ENCODE data around the gene MS4A12. TPM values are rescaled to one million over a fixed set of nuclear protein-coding genes. Genes with fewer than 3 reads are reported as not detected.
"Not testable (repeated sequence)": the region's sequence is repeated elsewhere in the genome, so short reads cannot be mapped to it uniquely, and the experiment has no call there.

MS4A12 gene
- total RNA-seq, 1 donor from 2014 or later, result not detected

- TF ChIP-seq EZH2phosphoT487 (IDR thresholded peaks at IDR 0.05) (no peak), CTCF (IDR thresholded peaks at IDR 0.05) (no peak), EZH2 (IDR thresholded peaks at IDR 0.05) (no peak)
- Histone ChIP-seq H3K36me3 (no peaks in the 10 kb centered on the region), H3F3A (ENCODE audit: low read depth) (no peaks in the 10 kb centered on the region), H3K27ac (no peak within 1 kb of the TSS), H3K79me2 (ENCODE audit: low read depth) (no peaks in the 10 kb centered on the region), H4K20me1 (ENCODE audit: low read depth) (no peaks in the 10 kb centered on the region), H3K9me3 (ENCODE audit: low read depth) (no peaks in the 10 kb centered on the region), H3K4me2 (no peak within 1 kb of the TSS), H2AFZ (replicated peaks) (no peak within 1 kb of the TSS), H3K9ac (no peak within 1 kb of the TSS), H3K27me3 (no peaks in the 10 kb centered on the region), H3K4me1 (no peaks in the 10 kb centered on the region), H3K4me3 (no peak within 1 kb of the TSS)
- Mint-ChIP-seq H3K36me3 (no peaks in the 10 kb centered on the region), H3K9me3 (no peaks in the 10 kb centered on the region), H3K4me1 (no peaks in the 10 kb centered on the region), H3K4me3 (no peak within 1 kb of the TSS), H3K27ac (no peak within 1 kb of the TSS), H3K27me3 (ENCODE audit: insufficient read depth, low read depth) (peaks cover 2% of the 10 kb centered on the region)
- no peak for DNase-seq (ENCODE audit: low spot score)
Observed at GRCh38 chr11:60515144-60515855, 22.7 kb downstream of the MS4A12 start, which contains the start of gene MS4A13. Gene MS4A13 (plus strand): TSS chr11:60515392. CDS start chr11:60518084, 2,692 bp downstream.

GRCh38 chr11:60528465-60528864, 35.9 kb downstream of the MS4A12 start:
- no peaks in the 10 kb centered on the region for H3K36me3 ChIP-seq
- no peak for TF ChIP-seq EZH2phosphoT487 (IDR thresholded peaks at IDR 0.05)
- no peak for TF ChIP-seq CTCF (IDR thresholded peaks at IDR 0.05)
- TF ChIP-seq EZH2 (IDR thresholded peaks at IDR 0.05), result no peak
- H3K27ac ChIP-seq, result no peak overlapping the region
- no peak overlapping the region for H3K4me3 Mint-ChIP-seq
- H3K4me1 Mint-ChIP-seq, result no peaks in the 10 kb centered on the region
- H3K36me3 Mint-ChIP-seq, result no peaks in the 10 kb centered on the region
- no peaks in the 10 kb centered on the region for H3K79me2 ChIP-seq (ENCODE audit: low read depth)
- no peaks in the 10 kb centered on the region for H3K27me3 Mint-ChIP-seq (ENCODE audit: insufficient read depth, low read depth)
- DNase-seq (ENCODE audit: low spot score), result no peak
- H3F3A ChIP-seq (ENCODE audit: low read depth), result no peaks in the 10 kb centered on the region
- H3K9ac ChIP-seq, result no peak overlapping the region
- H3K4me2 ChIP-seq, result no peak overlapping the region
- no peak overlapping the region for H3K4me3 ChIP-seq
- H3K9me3 ChIP-seq (ENCODE audit: low read depth), result no peaks in the 10 kb centered on the region
- no peak overlapping the region for H3K27ac Mint-ChIP-seq
- H3K4me1 ChIP-seq, result no peaks in the 10 kb centered on the region
- H3K9me3 Mint-ChIP-seq, result peaks cover 3% of the 10 kb centered on the region
- H2AFZ ChIP-seq (replicated peaks), result no peak overlapping the region
- no peaks in the 10 kb centered on the region for H4K20me1 ChIP-seq (ENCODE audit: low read depth)
- H3K27me3 ChIP-seq, result no peaks in the 10 kb centered on the region

GRCh38 chr11:60528934-60529333, 36.4 kb downstream of the MS4A12 start:
- no peaks in the 10 kb centered on the region for H4K20me1 ChIP-seq (ENCODE audit: low read depth)
- H3K4me2 ChIP-seq, result no peak overlapping the region
- H3K9me3 ChIP-seq (ENCODE audit: low read depth), result no peaks in the 10 kb centered on the region
- no peak overlapping the region for H3K27ac ChIP-seq
- no peak overlapping the region for H3K4me3 Mint-ChIP-seq
- H3K79me2 ChIP-seq (ENCODE audit: low read depth), result no peaks in the 10 kb centered on the region
- no peaks in the 10 kb centered on the region for H3F3A ChIP-seq (ENCODE audit: low read depth)
- no peak overlapping the region for H2AFZ ChIP-seq (replicated peaks)
- no peak overlapping the region for H3K4me3 ChIP-seq
- H3K9me3 Mint-ChIP-seq, result peaks cover 3% of the 10 kb centered on the region
- H3K27me3 Mint-ChIP-seq (ENCODE audit: insufficient read depth, low read depth), result no peaks in the 10 kb centered on the region
- H3K4me1 Mint-ChIP-seq, result no peaks in the 10 kb centered on the region
- no peaks in the 10 kb centered on the region for H3K36me3 Mint-ChIP-seq
- no peaks in the 10 kb centered on the region for H3K36me3 ChIP-seq
- no peak overlapping the region for H3K9ac ChIP-seq
- no peak for TF ChIP-seq EZH2 (IDR thresholded peaks at IDR 0.05)
- H3K27me3 ChIP-seq, result no peaks in the 10 kb centered on the region
- DNase-seq (ENCODE audit: low spot score), result no peak
- no peak overlapping the region for H3K27ac Mint-ChIP-seq
- H3K4me1 ChIP-seq, result no peaks in the 10 kb centered on the region

- H3F3A ChIP-seq (ENCODE audit: low read depth), result no peaks in the 10 kb centered on the region
- H3K4me3 ChIP-seq, result no peak overlapping the region
- Mint-ChIP-seq H3K36me3 (no peaks in the 10 kb centered on the region), H3K4me3 (no peak overlapping the region), H3K27ac (no peak overlapping the region), H3K4me1 (no peaks in the 10 kb centered on the region), H3K27me3 (ENCODE audit: insufficient read depth, low read depth) (no peaks in the 10 kb centered on the region), H3K9me3 (peaks cover 3% of the 10 kb centered on the region)
- no peak overlapping the region for H2AFZ ChIP-seq (replicated peaks)
- H3K36me3 ChIP-seq, result no peaks in the 10 kb centered on the region
- no peaks in the 10 kb centered on the region for H3K4me1 ChIP-seq
- H3K27me3 ChIP-seq, result no peaks in the 10 kb centered on the region
- no peaks in the 10 kb centered on the region for H3K9me3 ChIP-seq (ENCODE audit: low read depth)
- no peaks in the 10 kb centered on the region for H4K20me1 ChIP-seq (ENCODE audit: low read depth)
- no peak overlapping the region for H3K4me2 ChIP-seq
- DNase-seq (ENCODE audit: low spot score), result no peak
- H3K79me2 ChIP-seq (ENCODE audit: low read depth), result no peaks in the 10 kb centered on the region
- TF ChIP-seq EZH2phosphoT487 (IDR thresholded peaks at IDR 0.05) (no peak), CTCF (IDR thresholded peaks at IDR 0.05) (no peak), EZH2 (IDR thresholded peaks at IDR 0.05) (no peak)
- H3K27ac ChIP-seq, result no peak overlapping the region
- no peak overlapping the region for H3K9ac ChIP-seq
Observed at GRCh38 chr11:60530454-60531100, 38.0 kb downstream of the MS4A12 start.

GRCh38 chr11:60532383-60532782, 39.8 kb downstream of the MS4A12 start:
- H3K79me2 ChIP-seq (ENCODE audit: low read depth); H3K4me1 ChIP-seq; H2AFZ ChIP-seq (replicated peaks); H3K9me3 Mint-ChIP-seq; H3K9ac ChIP-seq; H3K27me3 Mint-ChIP-seq (ENCODE audit: insufficient read depth, low read depth); H3K9me3 ChIP-seq (ENCODE audit: low read depth); H3K27ac Mint-ChIP-seq; H3K4me2 ChIP-seq; H3K27ac ChIP-seq; DNase-seq (ENCODE audit: low spot score); H3K4me1 Mint-ChIP-seq; H4K20me1 ChIP-seq (ENCODE audit: low read depth); H3K27me3 ChIP-seq; H3K4me3 Mint-ChIP-seq; H3K36me3 ChIP-seq; H3K4me3 ChIP-seq; H3F3A ChIP-seq (ENCODE audit: low read depth); H3K36me3 Mint-ChIP-seq: not testable (repeated sequence)
